ENCODE data around the gene SDK1.

Gene SDK1

DNA sequence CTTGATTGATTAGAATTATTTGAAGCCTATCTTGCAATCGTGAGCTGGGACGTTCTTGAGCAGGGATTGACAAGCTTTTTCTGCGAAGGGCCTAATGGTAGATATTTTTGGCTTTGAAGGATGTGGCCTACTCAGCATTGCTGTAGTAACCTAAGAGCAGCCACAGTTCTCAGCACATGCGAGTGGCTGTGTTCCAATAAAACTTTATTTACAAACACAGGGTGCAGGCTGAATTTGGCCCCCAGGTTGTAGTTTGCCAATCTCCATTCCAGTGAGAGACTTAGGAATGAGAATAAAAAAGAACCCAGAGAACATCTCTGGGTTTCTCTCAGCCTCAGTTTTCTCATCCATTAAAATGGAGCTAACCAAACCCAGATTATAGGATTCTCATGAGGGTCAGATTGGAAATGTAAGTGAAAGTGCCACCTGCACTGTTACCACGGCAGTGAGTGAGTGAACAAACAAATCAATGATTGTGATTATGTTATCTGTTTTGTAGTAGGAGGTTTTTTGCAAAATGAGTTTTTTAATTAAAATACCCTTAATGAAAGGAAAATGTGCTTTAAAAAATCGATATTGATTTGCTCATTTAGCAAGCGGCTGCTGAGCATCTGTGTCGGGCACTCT is 664.0 kb downstream of the SDK1 start:
- no peak for DNase-seq

DNA sequence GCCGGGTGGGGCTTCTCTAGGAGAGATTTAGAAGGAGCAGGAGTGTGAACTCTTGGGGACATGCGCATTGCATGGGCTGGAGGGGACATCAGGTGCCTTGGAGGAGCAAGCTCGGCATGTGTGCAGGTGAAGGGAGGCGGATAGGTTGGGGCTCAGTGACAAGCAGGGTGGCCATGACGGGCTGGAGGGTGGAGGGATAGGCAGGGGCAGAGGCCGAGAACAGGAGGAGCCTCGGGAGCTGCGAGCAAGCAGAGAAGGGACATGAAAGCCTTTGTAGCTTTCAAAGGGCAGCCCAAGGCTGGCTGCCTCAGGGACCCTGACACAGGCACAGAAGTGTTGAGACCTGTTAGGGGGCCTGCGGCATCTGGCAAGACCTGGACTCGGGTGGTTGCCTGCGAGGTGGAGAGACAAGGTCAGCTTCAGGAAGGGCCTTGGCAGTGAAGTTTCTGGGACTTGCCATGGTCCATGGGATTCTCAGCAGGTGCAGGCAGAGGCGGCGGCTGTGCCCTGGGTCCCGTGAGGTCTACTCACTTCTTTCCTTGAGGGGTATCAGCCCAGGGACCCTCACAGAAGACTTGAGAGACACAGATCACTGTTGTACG is 664.8 kb downstream of the SDK1 start:
- no peak for DNase-seq

DNA sequence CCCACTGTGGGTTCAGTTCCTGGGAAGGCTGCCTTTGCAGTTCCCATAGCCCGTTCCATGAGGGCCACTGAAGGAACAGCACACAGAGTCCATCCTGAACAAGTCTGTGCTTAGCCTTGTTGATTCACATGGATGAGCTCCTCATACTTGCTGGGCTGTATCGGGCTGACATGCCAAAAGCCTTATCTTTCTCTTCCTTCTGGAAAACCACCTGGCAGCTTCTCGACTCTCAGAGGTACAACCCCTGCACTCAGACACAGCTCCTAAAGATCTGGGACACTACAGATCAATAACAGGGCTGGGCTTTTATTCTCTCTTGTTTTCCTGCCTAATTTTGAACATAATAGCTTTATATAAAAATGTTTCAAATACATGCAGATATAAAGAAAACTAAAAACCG is 667.2 kb downstream of the SDK1 start:
- DNase-seq, result no peak

DNA sequence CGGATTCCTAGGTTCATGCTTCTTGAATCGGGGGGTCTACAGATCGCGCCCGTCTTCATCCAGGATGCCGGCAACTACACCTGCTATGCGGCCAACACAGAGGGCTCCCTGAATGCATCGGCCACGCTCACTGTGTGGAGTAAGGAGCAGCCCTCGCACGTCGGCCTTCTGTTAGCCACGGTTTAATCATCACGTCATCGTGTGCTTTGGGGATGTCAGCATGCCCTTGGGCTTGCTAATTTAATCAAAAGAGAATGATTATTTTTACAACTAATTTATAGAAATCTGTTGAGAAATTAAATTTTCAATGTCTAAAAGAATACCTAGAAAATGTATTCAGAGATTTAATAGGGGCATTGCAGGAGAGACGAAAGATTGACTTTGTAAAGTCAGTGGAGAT is 668.2 kb downstream of the SDK1 start:
- DNase-seq, result no peak

DNA sequence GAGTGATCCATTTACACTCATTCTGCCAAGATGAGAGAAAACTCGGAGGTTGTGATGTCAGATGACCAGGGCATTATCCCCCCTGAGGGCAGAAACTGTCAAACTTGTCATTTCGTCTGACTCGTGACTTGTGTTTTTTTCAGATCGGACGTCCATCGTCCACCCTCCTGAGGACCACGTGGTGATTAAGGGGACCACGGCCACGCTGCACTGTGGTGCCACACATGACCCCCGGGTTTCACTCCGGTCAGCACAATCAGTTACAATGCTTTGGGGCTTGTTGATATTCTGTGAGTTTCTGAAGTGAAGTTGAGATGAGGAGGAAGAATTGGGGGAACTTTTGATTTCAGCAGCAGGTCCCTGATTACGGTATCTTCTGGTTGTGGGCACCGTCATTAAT is 670.3 kb downstream of the SDK1 start:
- no peak for DNase-seq

DNA sequence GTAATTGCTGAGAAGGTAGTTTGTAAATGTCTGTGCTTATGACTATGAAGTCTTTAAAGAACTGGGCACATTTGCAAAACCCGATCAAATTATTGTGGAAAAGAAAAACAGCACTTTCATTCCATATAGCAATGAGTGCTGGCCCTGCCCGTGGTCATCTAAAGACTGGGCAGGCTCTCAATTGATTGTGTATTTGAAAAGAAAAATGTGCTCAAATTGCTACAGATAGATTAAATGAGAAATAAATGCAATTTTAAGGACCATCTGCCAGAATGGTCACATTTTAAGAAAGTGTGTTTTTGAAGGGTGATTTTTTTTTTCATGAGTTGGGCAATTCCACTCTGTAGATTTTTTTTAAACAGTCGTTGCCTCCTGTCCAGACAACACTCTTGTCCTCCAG is 672.2 kb downstream of the SDK1 start:
- DNase-seq, result no peak

DNA sequence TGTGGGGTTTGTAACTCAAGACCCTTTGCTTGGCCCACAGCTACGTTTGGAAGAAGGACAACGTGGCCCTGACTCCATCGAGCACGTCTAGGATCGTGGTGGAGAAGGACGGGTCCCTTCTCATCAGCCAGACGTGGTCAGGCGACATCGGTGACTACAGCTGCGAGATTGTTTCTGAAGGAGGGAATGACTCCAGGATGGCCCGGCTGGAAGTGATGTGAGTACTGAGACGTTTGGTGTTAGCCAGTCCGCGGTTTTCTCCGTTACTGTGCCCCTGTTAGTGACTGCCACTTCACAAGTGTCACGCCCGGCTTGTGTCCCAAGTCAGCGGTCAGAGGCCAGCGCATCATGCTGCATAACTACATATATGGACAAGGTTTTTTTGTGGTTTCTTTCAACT is 673.3 kb downstream of the SDK1 start:
- no peak for DNase-seq

DNA sequence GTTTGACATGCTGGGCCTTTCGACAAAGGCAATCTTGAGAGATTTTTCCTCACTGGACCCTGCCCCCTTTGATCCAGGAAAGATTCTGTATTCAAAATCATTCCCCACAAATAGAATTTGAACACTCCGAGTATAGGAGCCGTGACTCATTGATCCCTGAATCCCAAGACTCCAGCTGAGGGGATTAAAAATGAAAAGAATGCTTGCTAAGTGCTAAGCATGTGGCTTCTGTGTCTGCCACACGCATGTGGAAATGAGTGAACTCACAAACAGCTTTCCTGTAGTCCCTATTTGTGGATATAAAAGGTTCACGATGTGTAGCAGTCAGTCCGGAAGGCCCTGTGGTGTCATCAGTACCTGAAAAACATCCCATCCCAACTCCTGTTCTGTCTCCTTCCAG is 674.3 kb downstream of the SDK1 start:
- DNase-seq, result no peak

DNA sequence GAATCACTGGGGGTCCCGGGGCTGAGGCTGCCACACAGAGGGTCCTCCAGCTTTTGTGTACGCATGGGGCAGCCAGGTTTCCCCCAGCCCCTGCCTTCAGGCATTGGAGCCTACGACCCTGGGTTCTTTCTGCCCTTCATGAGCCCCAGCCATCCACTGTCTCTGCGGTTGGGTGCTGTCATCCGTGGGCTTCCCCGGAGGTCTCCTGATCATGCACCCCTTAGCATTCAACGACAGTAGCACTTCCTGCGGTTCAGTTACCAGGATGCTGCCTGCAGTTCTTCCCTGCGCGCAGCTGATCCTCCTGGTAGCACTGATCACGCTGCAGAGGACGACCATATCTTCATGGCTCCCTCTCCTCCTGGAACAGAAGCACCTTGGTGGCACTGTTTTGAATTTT is 676.3 kb downstream of the SDK1 start:
- DNase-seq, result no peak

DNA sequence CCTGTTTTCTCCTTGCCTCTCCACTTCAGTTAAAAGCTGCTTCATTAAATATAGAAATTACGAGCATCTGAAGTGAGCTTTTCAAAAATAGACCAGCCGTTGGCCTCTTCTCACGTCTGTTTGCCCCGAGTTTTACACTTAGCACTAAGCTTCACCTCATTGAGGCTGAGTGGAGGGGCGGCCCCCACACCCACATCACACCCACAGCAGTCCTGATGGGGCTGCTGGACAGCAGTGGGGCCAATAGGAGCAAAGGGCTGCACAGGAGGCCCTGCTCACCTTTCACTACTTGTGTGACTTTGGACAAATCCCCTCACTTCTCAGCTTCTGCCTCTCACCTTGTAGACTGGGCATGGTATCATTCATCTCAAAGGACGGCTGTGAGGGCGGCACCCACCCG is 677.8 kb downstream of the SDK1 start:
- DNase-seq, result no peak

DNA sequence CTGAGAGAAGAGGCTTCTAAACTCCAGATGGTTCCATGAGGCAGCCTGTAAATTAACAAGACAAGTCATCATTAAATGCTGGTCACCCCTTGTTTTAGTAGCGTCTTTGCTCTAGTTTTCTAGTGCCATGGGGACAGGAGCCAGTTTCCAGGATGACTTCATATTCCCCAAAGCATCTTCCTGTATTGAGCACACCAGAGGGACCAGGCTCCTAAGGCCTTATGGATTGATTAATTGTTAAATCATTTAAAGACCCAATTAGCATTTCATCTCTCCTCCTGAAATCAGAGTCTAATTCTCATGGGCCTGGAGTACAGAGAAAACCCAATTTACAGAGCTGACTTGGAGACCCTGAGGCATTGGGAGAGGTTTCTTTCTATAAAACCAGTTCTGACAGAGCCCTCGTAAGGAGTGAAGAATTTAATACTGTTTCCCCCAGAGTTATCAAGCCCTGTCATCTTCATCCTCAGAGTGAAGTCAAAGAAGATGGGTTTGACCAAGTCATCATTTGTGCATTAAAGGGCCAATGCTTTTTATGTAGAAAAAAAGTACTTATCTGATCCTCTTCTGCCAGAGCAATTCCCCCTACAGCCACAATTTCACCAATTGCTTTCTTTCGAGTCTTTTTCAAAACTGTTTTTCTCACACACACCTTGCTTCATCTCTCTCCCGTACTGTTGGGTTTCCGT is 678.7 kb downstream of the SDK1 start:
- DNase-seq, result no peak

DNA sequence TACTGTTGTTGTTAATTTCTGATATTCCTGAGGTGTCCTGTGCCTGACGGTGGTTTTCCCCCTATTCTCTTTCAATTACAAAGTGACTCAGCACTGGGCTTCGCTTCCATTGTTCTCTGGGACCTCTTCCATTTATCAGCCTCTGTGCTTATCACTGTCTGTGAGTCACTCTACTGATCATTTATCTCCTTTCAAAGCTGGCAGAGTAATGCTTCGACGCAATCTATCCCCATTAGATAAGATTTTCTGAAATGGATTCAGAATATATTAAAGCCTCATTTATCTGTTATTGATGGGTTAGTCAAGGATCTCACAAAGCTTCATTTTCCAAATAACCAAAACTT is 679.2 kb downstream of the SDK1 start:
- DNase-seq, result no peak

DNA sequence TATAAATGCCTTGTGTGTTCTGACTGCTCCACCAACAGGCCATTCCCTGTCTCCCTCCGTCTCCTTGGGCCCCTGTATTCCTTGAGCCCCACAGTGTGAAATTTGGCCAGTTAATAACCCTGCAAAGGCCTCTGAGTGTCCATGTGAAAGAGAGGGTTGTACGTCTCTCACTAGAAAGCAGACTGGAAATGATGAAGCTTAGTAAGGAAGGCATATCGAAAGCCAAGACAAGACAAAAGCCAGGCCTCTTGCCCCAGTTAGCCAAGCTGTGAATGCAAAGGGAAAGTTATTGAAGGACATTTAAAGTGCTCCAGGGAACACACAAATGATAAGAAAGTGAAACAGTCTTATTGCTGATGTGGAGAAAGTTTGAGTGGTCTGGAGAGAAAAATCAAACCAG is 680.2 kb downstream of the SDK1 start:
- no peak for DNase-seq

DNA sequence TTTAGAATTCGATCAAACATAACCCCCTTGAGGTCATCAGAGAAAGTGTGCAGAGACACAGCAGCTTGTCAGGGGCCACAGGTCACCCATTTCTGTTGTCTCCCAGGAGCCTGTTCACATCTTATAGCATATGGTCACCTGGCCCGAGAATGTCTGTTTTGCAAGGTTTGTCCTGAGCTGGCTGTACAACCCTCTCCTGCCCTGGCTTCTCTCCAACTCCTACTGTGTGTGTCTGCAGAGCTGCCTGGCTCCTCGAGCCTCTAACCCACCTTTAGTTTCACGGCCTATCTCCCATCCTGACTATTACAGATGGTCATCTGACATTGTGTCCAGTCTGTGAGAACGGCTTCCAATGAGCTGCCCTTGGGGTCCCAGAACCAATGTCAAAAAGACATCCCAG is 683.4 kb downstream of the SDK1 start:
- no peak for DNase-seq

DNA sequence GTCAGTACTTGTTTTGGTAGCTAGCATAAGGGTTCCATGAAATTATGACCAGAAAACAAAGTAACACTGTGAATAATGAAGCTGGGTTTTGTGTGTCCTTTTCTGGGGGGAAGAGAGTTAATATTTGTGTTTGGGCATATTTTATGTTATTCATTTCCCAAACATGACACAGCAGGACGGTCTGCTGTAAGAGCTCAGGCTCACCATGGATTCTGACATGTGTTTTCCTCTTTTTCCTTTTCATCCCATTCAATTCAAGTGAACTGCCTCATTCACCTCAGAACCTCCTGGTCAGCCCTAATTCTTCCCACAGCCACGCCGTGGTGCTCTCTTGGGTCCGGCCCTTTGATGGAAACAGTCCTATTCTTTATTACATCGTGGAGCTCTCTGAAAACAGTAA is 685.9 kb downstream of the SDK1 start:
- DNase-seq, result no peak

DNA sequence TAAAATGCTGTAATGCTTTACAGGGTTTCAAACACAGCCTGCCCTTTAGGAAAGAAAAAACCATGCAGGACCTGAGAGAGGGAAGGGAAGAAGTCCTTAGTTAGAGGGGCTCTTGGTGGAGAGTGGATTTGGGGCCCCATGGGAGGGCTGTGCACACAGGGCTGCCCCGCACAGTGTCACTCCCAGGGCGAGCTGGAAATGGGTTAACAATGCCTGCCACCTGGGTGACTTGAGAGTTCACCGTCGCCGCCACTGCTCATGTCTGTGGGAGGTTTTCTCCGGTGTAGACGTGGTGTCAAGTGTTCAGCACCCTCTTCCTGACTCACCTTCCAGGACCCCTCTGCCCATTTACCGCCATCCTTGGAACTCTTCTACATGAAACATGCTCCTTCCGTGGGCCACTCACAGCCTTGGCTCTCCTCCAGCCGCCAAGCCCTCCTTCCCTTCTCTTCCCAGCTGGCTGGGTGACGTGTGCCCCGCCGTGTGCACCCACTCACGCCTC is 686.4 kb downstream of the SDK1 start:
- DNase-seq, result no peak

DNA sequence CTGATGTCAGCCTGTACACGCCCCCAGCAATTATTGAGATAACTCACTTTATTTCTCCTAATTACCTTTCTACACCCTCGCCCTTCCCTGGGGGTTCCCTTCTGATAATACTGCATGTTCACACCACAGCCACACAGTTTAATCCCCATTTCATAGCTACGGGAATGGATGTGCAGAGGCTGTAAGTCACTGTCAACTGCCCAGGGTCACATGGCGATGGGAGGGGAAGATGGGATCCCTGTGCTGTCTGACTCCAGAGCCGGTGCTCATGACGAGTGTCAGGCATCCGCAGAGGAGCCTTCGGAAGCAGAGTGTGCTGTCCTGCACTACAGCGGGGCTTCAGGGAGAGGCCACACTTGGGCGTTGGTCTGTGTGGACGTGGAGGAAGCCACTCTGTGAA is 688.7 kb downstream of the SDK1 start:
- DNase-seq, result no peak

DNA sequence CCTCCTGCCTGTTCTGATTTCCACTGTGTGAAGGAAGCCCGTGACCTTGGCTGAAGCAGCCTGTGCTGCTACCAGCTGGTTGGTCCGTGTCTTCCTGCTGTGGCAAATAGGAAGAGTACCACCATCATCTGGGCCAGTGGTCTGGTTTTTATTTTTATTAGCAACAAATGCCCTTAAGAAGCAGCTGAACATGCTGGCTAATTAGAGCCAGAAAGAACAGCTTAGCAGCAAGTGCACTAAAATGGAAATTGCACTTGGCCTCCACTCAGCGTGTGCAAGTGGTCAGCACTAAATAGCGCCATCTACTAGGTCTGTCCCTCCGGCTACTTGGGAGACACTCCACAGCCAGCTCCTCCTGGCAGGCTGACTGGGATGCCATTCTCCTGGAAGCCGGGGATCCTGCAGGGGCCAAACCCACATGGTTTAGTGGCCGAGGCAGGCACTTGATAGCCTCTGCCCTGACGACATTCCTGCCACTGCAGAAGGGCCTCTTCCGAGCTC is 690.7 kb downstream of the SDK1 start:
- DNase-seq, result no peak

DNA sequence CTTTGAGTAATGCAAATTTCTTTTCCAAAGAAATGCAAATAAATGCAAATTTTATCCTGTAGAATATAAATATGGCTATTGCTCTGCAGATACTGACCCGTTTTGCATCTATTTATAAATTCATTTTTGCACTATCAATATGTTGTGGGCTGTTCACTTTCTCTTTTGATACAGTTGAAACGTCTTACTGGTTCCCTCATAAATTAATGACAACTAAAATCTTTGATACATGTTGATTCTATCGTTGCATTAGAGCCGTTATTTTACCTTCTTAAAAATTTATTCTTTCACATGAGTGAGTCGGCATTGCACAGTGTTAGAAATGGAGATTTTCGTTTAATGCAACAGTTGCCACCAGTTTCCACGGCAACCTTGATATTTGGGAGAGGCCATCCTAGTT is 691.8 kb downstream of the SDK1 start:
- no peak for DNase-seq

DNA sequence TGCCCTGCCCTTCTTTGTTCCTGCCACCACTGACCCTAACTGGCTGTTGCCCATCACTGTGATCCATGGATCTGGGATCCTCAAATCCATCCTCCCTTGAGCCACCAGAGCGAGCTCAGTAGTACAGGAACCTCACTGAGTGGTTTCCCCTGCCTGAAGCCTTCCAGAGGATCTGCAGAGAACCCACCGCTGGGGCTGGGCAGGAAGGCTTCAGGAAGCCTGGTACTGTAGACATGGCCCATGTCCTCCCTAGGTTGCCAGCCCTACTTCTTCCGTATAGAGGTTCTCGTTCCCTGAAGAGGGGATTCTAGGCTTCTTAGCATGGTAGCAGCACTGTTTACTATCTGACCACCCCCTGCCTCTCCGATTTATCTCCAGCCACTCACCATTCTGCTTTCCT is 693.7 kb downstream of the SDK1 start:
- no peak for DNase-seq

DNA sequence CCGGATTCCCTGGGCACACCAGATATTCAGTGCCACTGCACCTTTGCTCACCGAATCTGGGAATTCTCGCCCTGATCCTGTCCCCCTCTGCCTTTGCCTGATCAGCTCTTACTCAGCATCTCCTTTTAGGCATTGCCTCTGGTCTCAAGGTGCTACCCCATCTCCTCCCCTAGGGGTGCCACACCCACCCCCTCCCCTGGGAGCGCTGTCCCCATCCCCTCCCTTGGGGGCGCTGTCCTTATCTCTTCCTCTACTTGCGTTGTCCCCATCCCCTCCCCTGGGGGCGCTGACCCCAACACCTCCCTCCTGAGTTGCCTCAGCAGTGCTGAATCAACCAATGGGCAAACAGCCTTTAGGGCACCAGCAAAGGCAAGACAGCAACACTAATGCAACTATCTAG is 694.1 kb downstream of the SDK1 start:
- no peak for DNase-seq

DNA sequence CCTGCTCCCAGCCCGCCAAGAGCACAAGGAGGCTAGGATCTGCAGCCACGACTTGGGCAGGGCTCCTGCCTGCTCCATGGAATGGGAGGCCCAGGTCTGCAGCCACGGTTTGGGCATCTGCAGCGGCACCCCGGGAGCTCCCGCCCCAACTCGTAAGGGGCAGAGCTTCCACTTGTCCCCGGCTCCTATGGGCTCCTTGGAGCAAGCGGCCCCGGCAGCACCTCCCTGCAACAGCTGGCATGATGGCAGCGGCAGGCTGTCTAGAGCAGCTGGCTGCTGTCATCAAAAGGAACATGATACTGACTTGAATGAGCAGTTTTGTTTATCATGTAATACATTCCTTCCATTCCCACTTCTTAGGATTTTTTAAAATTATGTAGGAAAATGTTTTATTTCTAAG is 697.0 kb downstream of the SDK1 start:
- DNase-seq, result no peak

DNA sequence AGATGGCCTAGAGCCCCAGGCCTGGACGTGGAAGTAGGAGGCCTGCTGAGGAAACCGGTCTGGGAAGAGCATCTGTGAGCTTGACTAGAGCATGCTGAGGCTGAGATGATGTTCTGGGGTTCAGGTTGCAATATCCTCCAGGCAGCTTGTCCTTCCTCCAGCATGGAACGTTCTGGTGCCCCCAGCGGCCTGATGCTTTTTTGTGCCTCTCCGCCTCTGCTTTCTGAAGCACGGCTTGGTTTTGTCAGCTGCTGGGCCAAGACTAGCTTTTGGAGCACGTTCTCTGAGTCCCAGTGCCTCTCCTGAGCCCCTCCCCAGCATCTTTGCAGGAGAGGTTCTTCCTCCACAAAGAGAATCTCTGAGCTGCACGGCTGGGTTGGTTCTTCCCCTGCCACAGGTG is 699.1 kb downstream of the SDK1 start:
- no peak for DNase-seq

DNA sequence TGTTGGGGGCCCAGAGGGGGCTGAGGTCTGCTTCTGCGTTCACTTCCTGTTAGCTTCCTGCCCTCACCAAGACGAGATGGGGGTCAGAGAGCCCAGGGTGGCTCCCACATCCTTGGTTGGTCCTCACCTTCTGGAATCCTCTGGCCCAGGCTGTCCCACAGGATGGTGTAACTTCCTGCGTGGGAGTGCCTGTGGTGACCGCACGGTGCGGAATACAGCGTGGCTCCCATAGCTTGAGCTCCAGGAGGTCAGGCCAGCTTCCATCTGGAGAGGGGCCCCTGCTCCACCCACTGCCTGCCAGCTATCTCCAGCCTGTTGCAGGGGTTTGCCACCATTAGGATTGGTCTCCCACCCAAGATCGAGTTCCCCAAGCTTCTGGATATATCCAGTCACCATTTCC is 699.9 kb downstream of the SDK1 start:
- no peak for DNase-seq

DNA sequence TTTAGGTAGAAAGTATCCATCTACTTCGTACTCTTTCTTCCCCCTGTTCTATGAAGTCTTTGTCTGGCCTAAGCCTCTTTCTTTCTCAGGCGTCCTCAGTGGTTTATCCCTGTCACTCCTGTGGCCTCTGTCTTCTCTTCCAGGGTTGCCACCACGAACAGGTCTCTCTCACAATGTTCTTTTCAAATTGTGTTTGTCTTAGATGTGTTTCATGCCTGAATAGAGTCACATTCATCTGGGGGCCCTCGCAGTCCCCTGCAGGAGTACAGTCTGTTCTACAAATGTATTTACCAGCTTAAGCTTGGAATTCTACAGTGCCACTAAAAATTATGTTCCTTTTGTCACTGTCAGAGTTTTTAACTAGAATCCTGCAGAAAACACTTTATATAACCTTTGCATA is 700.7 kb downstream of the SDK1 start:
- DNase-seq, result no peak

Data from NCI-H2227 treated with DMSO at 0.1 percent for 48 hours (cell line).